ENCODE data around the gene CLIC4. TPM values are rescaled to one million over a fixed set of nuclear protein-coding genes. Genes with fewer than 3 reads are reported as not detected.

The CLIC4 gene
- total RNA-seq, 1 experiment from 2014 or later = 262 TPM

- DNase-seq (ENCODE audit: low spot score) (no peak), ATAC-seq (no peak)
- no peak overlapping the region for H3K27ac Mint-ChIP-seq
- H3K4me1 Mint-ChIP-seq = peaks cover 27% of the 10 kb centered on the region
- H3K27me3 Mint-ChIP-seq (ENCODE audit: low read depth) = no peaks in the 10 kb centered on the region
- ChIA-PET POLR2A (no interaction called here), CTCF (no interaction called here)
- no peak for TF ChIP-seq FOXJ3 (CRISPR knock-in tag; IDR thresholded peaks at IDR 0.05; ENCODE audit: borderline replicate concordance)
- TF ChIP-seq ZNF232 (CRISPR knock-in tag; IDR thresholded peaks at IDR 0.05) = no peak
- no peak for TF ChIP-seq AR (CRISPR knock-in tag; IDR thresholded peaks at IDR 0.05)
- peak; percentile 84 for TF ChIP-seq ZNF121 (CRISPR knock-in tag; IDR thresholded peaks at IDR 0.05)
- TF ChIP-seq E2F1 (CRISPR knock-in tag; IDR thresholded peaks at IDR 0.05) = no peak
- TF ChIP-seq SMAD4 (CRISPR knock-in tag; IDR thresholded peaks at IDR 0.05) = no peak
- no peaks in the 10 kb centered on the region for H3K9me3 Mint-ChIP-seq
- H3K36me3 Mint-ChIP-seq = peaks cover 4% of the 10 kb centered on the region
- H3K4me3 Mint-ChIP-seq = no peak overlapping the region
Measured at GRCh38 chr1:24782689-24783088, 37.4 kb downstream of the CLIC4 start.

GRCh38 chr1:24783713-24784112, 38.5 kb downstream of the CLIC4 start:
- Mint-ChIP-seq H3K27ac (peak overlapping the region; percentile 87), H3K9me3 (no peaks in the 10 kb centered on the region), H3K27me3 (ENCODE audit: low read depth) (no peaks in the 10 kb centered on the region), H3K4me1 (peaks cover 22% of the 10 kb centered on the region), H3K36me3 (peaks cover 4% of the 10 kb centered on the region), H3K4me3 (no peak overlapping the region)
- no peak for TF ChIP-seq EMX1 (CRISPR knock-in tag; IDR thresholded peaks at IDR 0.05)
- TF ChIP-seq ZNF671 (CRISPR knock-in tag; IDR thresholded peaks at IDR 0.05) = no peak
- DNase-seq (ENCODE audit: low spot score) (no peak), ATAC-seq (no peak)
- CTCF ChIA-PET = interaction anchor here (1.2 to 1.4 kb wide), 2 partner anchors 39 to 47 kb away, joined by 5 to 10 read pairs; partner anchors contain the start of gene CLIC4
- POLR2A ChIA-PET = no interaction called here

GRCh38 chr1:24786191-24786590, 40.9 kb downstream of the CLIC4 start:
- ChIA-PET CTCF (interaction anchor here (0.7 kb wide), 1 partner anchor 873 kb away, joined by 3 read pairs; no protein-coding TSS in a partner anchor), POLR2A (no interaction called here)
- ATAC-seq = no peak
- Mint-ChIP-seq H3K36me3 (peaks cover 4% of the 10 kb centered on the region), H3K4me3 (no peak overlapping the region), H3K27ac (no peak overlapping the region; the same call in 1 of the 2 replicates), H3K4me1 (peaks cover 12% of the 10 kb centered on the region; the same call in 1 of the 2 replicates), H3K27me3 (ENCODE audit: low read depth) (no peaks in the 10 kb centered on the region), H3K9me3 (no peaks in the 10 kb centered on the region)
- no peak for TF ChIP-seq JAZF1 (CRISPR knock-in tag; IDR thresholded peaks at IDR 0.05)
- no peak for TF ChIP-seq RELA (CRISPR knock-in tag; IDR thresholded peaks at IDR 0.05; ENCODE audit: borderline replicate concordance)
- DNase-seq (ENCODE audit: low spot score) = no peak

- POLR2A ChIA-PET = no interaction called here
- TF ChIP-seq ZNF232 (CRISPR knock-in tag; IDR thresholded peaks at IDR 0.05) (no peak), MLX (CRISPR knock-in tag; IDR thresholded peaks at IDR 0.05) (no peak), NR2C2 (CRISPR knock-in tag; IDR thresholded peaks at IDR 0.05) (no peak)
Measured at GRCh38 chr1:24790490-24790889, 45.2 kb downstream of the CLIC4 start.

More at GRCh38 chr1:24790490-24790889, 45.2 kb downstream of the CLIC4 start:
- H3K27ac Mint-ChIP-seq = no peak overlapping the region
- H3K9me3 Mint-ChIP-seq = no peaks in the 10 kb centered on the region
- H3K27me3 Mint-ChIP-seq (ENCODE audit: low read depth) = no peaks in the 10 kb centered on the region
- H3K4me3 Mint-ChIP-seq = no peak overlapping the region
- no peak for ATAC-seq
- peaks cover 17% of the 10 kb centered on the region for H3K4me1 Mint-ChIP-seq
- CTCF ChIA-PET = interaction anchor here (0.6 kb wide), 1 partner anchor 103 kb away, joined by 4 read pairs; no protein-coding TSS in a partner anchor
- DNase-seq (ENCODE audit: low spot score) = no peak
- H3K36me3 Mint-ChIP-seq = peaks cover 7% of the 10 kb centered on the region
